Lung (tissue), 12 donors: ENCODE measurements around the gene MAST2. TPM values are rescaled to one million over a fixed set of nuclear protein-coding genes. Genes with fewer than 3 reads are reported as not detected.

Source experiments
- ATAC-seq: fragments of 200-7000 bp; cut with Tn5 transposase; one replicate; pipeline ENCODE4 v1.9.1; 2020; ENCODE audit warnings: moderate number of reproducible peaks; ENCODE audit not compliant: insufficient read depth, low FRiP score
- DNase-seq, 3 donors: peaks; one replicate each; pipeline ENCODE4 v3.0.0-alpha.2; 2013 to 2017
- H3K27ac ChIP-seq, 2 donors: one replicate each; pipeline ENCODE4 v1.5.1; 2013; ENCODE audit warnings: mild to moderate bottlenecking in 2 of 2, moderate library complexity in 2 of 2, control low read depth in 1 of 2, inconsistent platforms in 1 of 2, low read depth in 1 of 2, low read length in 1 of 2
- H3K27me3 ChIP-seq, 3 donors: one replicate each; pipeline ENCODE4 v1.5.1; 2013; ENCODE audit warnings: low read length in 2 of 3; ENCODE audit not compliant: control insufficient read depth in 3 of 3, insufficient read depth in 3 of 3
- H3K36me3 ChIP-seq, 4 donors: one replicate each; pipeline ENCODE4 v1.5.1; 2013; ENCODE audit warnings: low read length in 4 of 4, mild to moderate bottlenecking in 1 of 4, moderate library complexity in 1 of 4; ENCODE audit not compliant: control insufficient read depth in 4 of 4, insufficient read depth in 4 of 4
- H3K4me1 ChIP-seq, 5 donors: one replicate each; pipeline ENCODE4 v1.5.1; 2013; ENCODE audit warnings: low read length in 5 of 5, mild to moderate bottlenecking in 2 of 5, moderate library complexity in 1 of 5; ENCODE audit not compliant: control insufficient read depth in 5 of 5, insufficient read depth in 5 of 5
- H3K4me3 ChIP-seq: one replicate; pipeline ENCODE4 v1.5.1; 2013; ENCODE audit warnings: mild to moderate bottlenecking, control low read depth, moderate library complexity
- H3K9ac ChIP-seq, 2 donors: one replicate each; pipeline ENCODE4 v1.5.1; 2013; ENCODE audit warnings: low read length in 2 of 2, control low read depth in 1 of 2; ENCODE audit not compliant: insufficient read depth in 1 of 2
- H3K9me3 ChIP-seq, 4 donors: one replicate each; pipeline ENCODE4 v1.5.1; 2013; ENCODE audit warnings: low read length in 3 of 4, mild to moderate bottlenecking in 1 of 4, moderate library complexity in 1 of 4; ENCODE audit not compliant: control insufficient read depth in 4 of 4, insufficient read depth in 3 of 4
- CTCF ChIP-seq: IDR thresholded peaks from 2 replicates; pipeline ENCODE4 v1.5.1; 2012; ENCODE audit warnings: mild to moderate bottlenecking; ENCODE audit errors: control extremely low read depth, extremely low read depth
- WGBS, 2 donors: extraction: QIAGEN DNeasy Blood & Tissue Kit; methylation state at CpG; one replicate each; pipeline ENCODE4 v1.1.7; 2013; 5-methylcytosine and 5-hydroxymethylcytosine counted together
- polyA plus RNA-seq, 2 donors: library from polyadenylated mRNA; stranded (reverse); fragments of 200-250 nt; gene quantifications; one replicate each; pipeline ENCODE4 v1.2.1, GENCODE V29; 2013
- total RNA-seq, 2 donors: library from RNA; depleted of rRNA in 1 of 2; stranded (reverse); fragments of >200 nt in 1 of 2; gene quantifications; one replicate each; pipeline ENCODE4 v1.2.1, GENCODE V29; 2014 to 2021
- donor health status: control.
- donor health status: control.
- donor health status: Bipolar disorder and iron deficiency.
- donor health status: healthy.
- donor health status: DM: yes; HTN: yes; CAD: no.

The MAST2 gene
- total and polyA plus RNA-seq, 4 donors = 10.5 to 28.6 (median 19.1) TPM

- no peak for TF ChIP-seq CTCF
- Histone ChIP-seq H3K4me3 (no peak overlapping the region), H3K27me3 (no peaks in the 10 kb centered on the region), H3K4me1 (peaks cover 0 to 6% (median 0%) of the 10 kb centered on the region in 5 donors), H3K9me3 (no peaks in the 10 kb centered on the region), H3K9ac (no peak overlapping the region), H3K27ac (no peak overlapping the region), H3K36me3 (peaks cover 10 to 36% (median 14%) of the 10 kb centered on the region in 4 donors)
- WGBS, 2 donors = 96 to 97% methylated on average over 3 of the region's 3 CpGs
- ATAC-seq (no peak), DNase-seq (no peak)
Observed at GRCh38 chr1:46013581-46013980, 210.2 kb downstream of the MAST2 start.

- 71 to 81% methylated on average over 6 of the region's 6 CpGs for WGBS, 2 donors
Observed at GRCh38 chr1:46017876-46018503, 214.6 kb downstream of the MAST2 start.

DNA sequence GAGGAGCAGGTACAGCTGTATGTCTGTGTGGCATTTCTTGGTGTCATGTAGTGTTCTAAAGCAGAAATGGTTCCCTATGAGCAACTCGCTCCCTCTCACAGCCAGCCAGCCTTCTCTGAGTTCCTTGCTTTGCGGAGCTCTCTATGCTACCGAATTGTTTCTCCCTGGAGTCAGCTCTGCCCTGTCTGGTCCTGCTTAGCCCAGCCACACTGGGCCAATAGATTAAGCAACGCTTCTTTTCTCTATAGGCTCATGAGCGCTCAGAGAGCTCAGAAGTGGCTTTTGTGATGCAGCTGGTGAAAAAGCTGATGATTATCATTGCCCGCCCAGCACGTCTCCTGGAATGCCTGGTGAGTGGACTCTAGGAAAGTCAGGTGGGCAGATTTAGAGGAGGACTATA is 215.9 kb downstream of the MAST2 start:
- Histone ChIP-seq H3K9ac (no peak overlapping the region), H3K27me3 (no peaks in the 10 kb centered on the region), H3K4me1 (peaks cover 0 to 9% (median 0%) of the 10 kb centered on the region in 5 donors), H3K27ac (no peak overlapping the region), H3K9me3 (no peaks in the 10 kb centered on the region), H3K4me3 (no peak overlapping the region), H3K36me3 (peaks cover 0 to 18% (median 14%) of the 10 kb centered on the region in 4 donors)
- WGBS, 2 donors = 94 to 97% methylated on average over 7 of the region's 7 CpGs
- no peak for TF ChIP-seq CTCF
- ATAC-seq (no peak), DNase-seq (no peak)

More at GRCh38 chr1:46017876-46018503, 214.6 kb downstream of the MAST2 start:
- Histone ChIP-seq H3K9me3 (no peaks in the 10 kb centered on the region), H3K36me3 (peaks cover 0 to 14% (median 8%) of the 10 kb centered on the region in 4 donors), H3K27me3 (no peaks in the 10 kb centered on the region), H3K9ac (no peak overlapping the region), H3K4me1 (peaks cover 0 to 9% (median 0%) of the 10 kb centered on the region in 5 donors), H3K27ac (no peak overlapping the region), H3K4me3 (no peak overlapping the region)
- no peak for TF ChIP-seq CTCF
- DNase-seq (no peak), ATAC-seq (no peak)
